Colon (tissue), 2 donors: ENCODE measurements around the gene MDM2.
"Not testable (repeated sequence)": the region's sequence is repeated elsewhere in the genome, so short reads cannot be mapped to it uniquely, and the experiment has no call there.

Source experiments
- FAIRE-seq: peaks from 2 replicates; lab custom pipeline; 2012; peaks lifted over from hg19 to GRCh38; lab: Jason Lieb, UNC
- donor health status: control.
- donor health status: control.

Gene MDM2

GRCh38 chr12:68827895-68828671 lies 20.1 kb downstream of the MDM2 start:
- FAIRE-seq: no peak

- no peak for FAIRE-seq
Measured at GRCh38 chr12:68828672-68829068, 20.7 kb downstream of the MDM2 start.

- FAIRE-seq: no peak
Measured at GRCh38 chr12:68831272-68831671, 23.3 kb downstream of the MDM2 start.

GRCh38 chr12:68831751-68832503 lies 23.9 kb downstream of the MDM2 start:
- no peak for FAIRE-seq

- no peak for FAIRE-seq
Measured at GRCh38 chr12:68832504-68832867, 24.5 kb downstream of the MDM2 start.

GRCh38 chr12:68833508-68833907 lies 25.5 kb downstream of the MDM2 start:
- FAIRE-seq: no peak

GRCh38 chr12:68835333-68835908 lies 27.4 kb downstream of the MDM2 start:
- FAIRE-seq: no peak

GRCh38 chr12:68837215-68837614 lies 29.2 kb downstream of the MDM2 start:
- FAIRE-seq: no peak

- no peak for FAIRE-seq
Measured at GRCh38 chr12:68838046-68838886, 30.3 kb downstream of the MDM2 start.

- FAIRE-seq: no peak
Measured at GRCh38 chr12:68839183-68840147, 31.5 kb downstream of the MDM2 start.

GRCh38 chr12:68841175-68841574 lies 33.2 kb downstream of the MDM2 start:
- FAIRE-seq: not testable (repeated sequence)

GRCh38 chr12:68841717-68842116 lies 33.7 kb downstream of the MDM2 start:
- FAIRE-seq: no peak

- no peak for FAIRE-seq
Measured at GRCh38 chr12:68842123-68842522, 34.1 kb downstream of the MDM2 start.

GRCh38 chr12:68842784-68843567 lies 35.0 kb downstream of the MDM2 start:
- no peak for FAIRE-seq

GRCh38 chr12:68844318-68844745 lies 36.4 kb downstream of the MDM2 start:
- FAIRE-seq: no peak

GRCh38 chr12:68844788-68845695 lies 37.1 kb downstream of the MDM2 start:
- no peak for FAIRE-seq

GRCh38 chr12:68846811-68847210 lies 38.8 kb downstream of the MDM2 start:
- no peak for FAIRE-seq

GRCh38 chr12:68850390-68850789 lies 42.4 kb downstream of the MDM2 start:
- no peak for FAIRE-seq
